Measurements from ENCODE around the gene CLASP2. TPM values are rescaled to one million over a fixed set of nuclear protein-coding genes. Genes with fewer than 3 reads are reported as not detected.

The CLASP2 gene
- polyA plus RNA-seq, 3 donors: 10.1 to 16.1 (median 13.9) TPM

DNA sequence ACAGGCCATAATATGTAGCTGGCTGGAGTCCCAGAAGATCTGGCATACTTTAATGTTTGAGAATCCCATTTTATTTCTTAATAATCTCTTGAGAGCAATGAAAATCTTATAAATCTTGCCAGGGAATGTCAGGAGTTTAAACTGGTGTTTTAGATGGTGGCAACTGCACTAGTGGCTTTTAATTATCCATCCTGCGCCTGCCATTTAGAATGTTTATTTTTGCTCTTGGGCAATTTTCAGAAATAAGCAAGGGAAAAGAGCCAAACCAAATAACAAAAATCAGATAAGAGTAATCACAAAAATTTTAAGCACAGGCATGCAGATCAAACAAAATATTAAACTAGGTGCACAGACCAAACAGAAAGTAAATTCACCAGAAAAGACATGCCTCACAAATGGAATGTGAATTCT, 235.9 kb downstream of the CLASP2 start:
- TF ChIP-seq, protein P1, sequence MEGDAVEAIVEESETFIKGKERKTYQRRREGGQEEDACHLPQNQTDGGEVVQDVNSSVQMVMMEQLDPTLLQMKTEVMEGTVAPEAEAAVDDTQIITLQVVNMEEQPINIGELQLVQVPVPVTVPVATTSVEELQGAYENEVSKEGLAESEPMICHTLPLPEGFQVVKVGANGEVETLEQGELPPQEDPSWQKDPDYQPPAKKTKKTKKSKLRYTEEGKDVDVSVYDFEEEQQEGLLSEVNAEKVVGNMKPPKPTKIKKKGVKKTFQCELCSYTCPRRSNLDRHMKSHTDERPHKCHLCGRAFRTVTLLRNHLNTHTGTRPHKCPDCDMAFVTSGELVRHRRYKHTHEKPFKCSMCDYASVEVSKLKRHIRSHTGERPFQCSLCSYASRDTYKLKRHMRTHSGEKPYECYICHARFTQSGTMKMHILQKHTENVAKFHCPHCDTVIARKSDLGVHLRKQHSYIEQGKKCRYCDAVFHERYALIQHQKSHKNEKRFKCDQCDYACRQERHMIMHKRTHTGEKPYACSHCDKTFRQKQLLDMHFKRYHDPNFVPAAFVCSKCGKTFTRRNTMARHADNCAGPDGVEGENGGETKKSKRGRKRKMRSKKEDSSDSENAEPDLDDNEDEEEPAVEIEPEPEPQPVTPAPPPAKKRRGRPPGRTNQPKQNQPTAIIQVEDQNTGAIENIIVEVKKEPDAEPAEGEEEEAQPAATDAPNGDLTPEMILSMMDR (IDR thresholded peaks at IDR 0.05): no peak
- peaks cover 0 to 2% (median 0%) of the 10 kb centered on the region in 3 donors for H3K27me3 Mint-ChIP-seq (ENCODE audit: low read depth in 3 of 3)
- Histone ChIP-seq H3K79me2 (ENCODE audit: insufficient read depth, low read length) (no peaks in the 10 kb centered on the region), H3K27me3 (ENCODE audit: control insufficient read depth in 2 of 2, insufficient read depth in 2 of 2, low read length in 2 of 2) (no peaks in the 10 kb centered on the region), H3K4me3 (replicated peaks in 1 of 3; ENCODE audit: low read depth in 2 of 3, low read length in 3 of 3) (no peak overlapping the region), H4K20me1 (ENCODE audit: insufficient read depth, low read length) (no peaks in the 10 kb centered on the region), H2AFZ (ENCODE audit: insufficient read depth, low read depth, low read length, poor library complexity, severe bottlenecking) (no peak overlapping the region), H3K36me3 (replicated peaks in 1 of 2; ENCODE audit: control insufficient read depth in 1 of 2, insufficient read depth in 2 of 2, low read length in 2 of 2) (no peaks in the 10 kb centered on the region), H3K9me3 (replicated peaks in 1 of 2; ENCODE audit: control insufficient read depth in 1 of 2, insufficient read depth in 1 of 2, low read length in 2 of 2) (peaks cover 4 to 6% of the 10 kb centered on the region in 2 donors), H3K4me1 (ENCODE audit: control insufficient read depth in 1 of 2, insufficient read depth in 2 of 2, low read length in 2 of 2) (no peaks in the 10 kb centered on the region), H3K9ac (ENCODE audit: insufficient read depth, low read length, poor library complexity, severe bottlenecking) (no peak overlapping the region), H3K27ac (ENCODE audit: low read depth in 1 of 2, low read length in 2 of 2) (no peak overlapping the region), H3K4me2 (replicated peaks; ENCODE audit: extremely low read depth, low read length, poor library complexity, severe bottlenecking) (no peak overlapping the region)
- H3K4me1 Mint-ChIP-seq: no peaks in the 10 kb centered on the region
- H3K36me3 Mint-ChIP-seq: peaks cover 3 to 4% of the 10 kb centered on the region in 2 donors
- no peak for DNase-seq
- H3K9me3 Mint-ChIP-seq: peaks cover 5 to 20% (median 14%) of the 10 kb centered on the region in 7 donors
- intact Hi-C loops (cut with micrococcal nuclease): no loop called here
- no CpG with 5 or more reads among the region's 1 CpG for WGBS (ENCODE audit: insufficient coverage)
- H3K4me3 Mint-ChIP-seq: no peak overlapping the region
- no peak overlapping the region for H3K27ac Mint-ChIP-seq

DNA sequence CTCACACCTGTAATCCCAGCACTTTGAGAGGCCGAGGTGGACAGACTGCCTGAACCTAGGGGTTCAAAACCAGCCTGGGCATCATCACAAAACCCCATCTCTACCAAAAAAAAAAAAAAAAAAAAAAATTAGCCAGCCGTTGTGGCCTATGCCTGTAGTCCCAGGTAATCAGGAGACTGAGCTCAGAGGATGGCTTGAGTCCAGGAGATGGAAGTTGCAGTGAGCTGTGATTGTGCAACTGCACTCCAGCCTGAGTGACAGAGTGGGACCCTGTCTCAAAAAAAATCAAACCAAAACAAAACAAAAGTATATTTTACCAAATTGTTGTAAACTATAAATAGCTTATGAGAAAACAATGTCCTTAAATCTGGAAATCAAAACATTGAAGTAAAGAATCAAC, 243.2 kb downstream of the CLASP2 start:
- H3K79me2 ChIP-seq (ENCODE audit: insufficient read depth, low read length): no peaks in the 10 kb centered on the region

More for the DNA sequence above, 243.2 kb downstream of the CLASP2 start:
- no peak overlapping the region for H3K27ac ChIP-seq (ENCODE audit: low read depth in 1 of 2, low read length in 2 of 2)
- H3K4me1 Mint-ChIP-seq: no peaks in the 10 kb centered on the region
- TF ChIP-seq, protein P1 (IDR thresholded peaks at IDR 0.05): no peak
- H3K9me3 Mint-ChIP-seq: peaks cover 1 to 16% (median 6%) of the 10 kb centered on the region in 7 donors
- no peaks in the 10 kb centered on the region for H3K36me3 ChIP-seq (replicated peaks in 1 of 2; ENCODE audit: control insufficient read depth in 1 of 2, insufficient read depth in 2 of 2, low read length in 2 of 2)
- no peak overlapping the region for H3K4me3 Mint-ChIP-seq
- H2AFZ ChIP-seq (ENCODE audit: insufficient read depth, low read depth, low read length, poor library complexity, severe bottlenecking): no peak overlapping the region
- H3K4me1 ChIP-seq (ENCODE audit: control insufficient read depth in 1 of 2, insufficient read depth in 2 of 2, low read length in 2 of 2): no peaks in the 10 kb centered on the region
- intact Hi-C loops (cut with micrococcal nuclease): no loop called here
- DNase-seq: no peak
- WGBS (ENCODE audit: insufficient coverage): no CpG with 5 or more reads among the region's 2 CpGs
- no peaks in the 10 kb centered on the region for H3K36me3 Mint-ChIP-seq
- H3K9me3 ChIP-seq (replicated peaks in 1 of 2; ENCODE audit: control insufficient read depth in 1 of 2, insufficient read depth in 1 of 2, low read length in 2 of 2): peaks cover 0 to 1% of the 10 kb centered on the region in 2 donors
- no peak overlapping the region for H3K4me3 ChIP-seq (replicated peaks in 1 of 3; ENCODE audit: low read depth in 2 of 3, low read length in 3 of 3)
- H3K27me3 Mint-ChIP-seq (ENCODE audit: low read depth in 3 of 3): no peaks in the 10 kb centered on the region
- H3K4me2 ChIP-seq (replicated peaks; ENCODE audit: extremely low read depth, low read length, poor library complexity, severe bottlenecking): no peak overlapping the region
- H4K20me1 ChIP-seq (ENCODE audit: insufficient read depth, low read length): no peaks in the 10 kb centered on the region
- no peaks in the 10 kb centered on the region for H3K27me3 ChIP-seq (ENCODE audit: control insufficient read depth in 2 of 2, insufficient read depth in 2 of 2, low read length in 2 of 2)
- H3K27ac Mint-ChIP-seq: no peak overlapping the region
- no peak overlapping the region for H3K9ac ChIP-seq (ENCODE audit: insufficient read depth, low read length, poor library complexity, severe bottlenecking)
